SK-MEL-5 (cell line): ENCODE measurements around the gene LCA5. TPM values are rescaled to one million over a fixed set of nuclear protein-coding genes. Genes with fewer than 3 reads are reported as not detected.
"Not testable (repeated sequence)": the region's sequence is repeated elsewhere in the genome, so short reads cannot be mapped to it uniquely, and the experiment has no call there.

Experiments
- DNase-seq: peaks from one replicate; pipeline ENCODE4 v3.0.0-alpha.2; 2016; ENCODE audit warnings: low read depth, low spot score
- in situ Hi-C: cut with HindIII; loops from 2 replicates; pipeline ENCODE4 v1.10.0; 2016; ENCODE audit warnings: low sequenced_read_pairs, high pct_unique_total_duplicates, low pct_unique_long_range_greater_than_20kb
- total RNA-seq: library from RNA; depleted of rRNA; stranded (reverse); fragments of >200 nt; shearing (Covaris generic); gene quantifications from 2 replicates; pipeline ENCODE4 v1.2.3, GENCODE V29; 2014

The LCA5 gene
- total RNA-seq, 1 experiment from 2014 or later = 1.4 TPM

GRCh38 chr6:79544299-79544927 lies 7.2 kb upstream of the LCA5 start:
- in situ Hi-C loops = no loop called here
- DNase-seq = peak; percentile 3

DNA sequence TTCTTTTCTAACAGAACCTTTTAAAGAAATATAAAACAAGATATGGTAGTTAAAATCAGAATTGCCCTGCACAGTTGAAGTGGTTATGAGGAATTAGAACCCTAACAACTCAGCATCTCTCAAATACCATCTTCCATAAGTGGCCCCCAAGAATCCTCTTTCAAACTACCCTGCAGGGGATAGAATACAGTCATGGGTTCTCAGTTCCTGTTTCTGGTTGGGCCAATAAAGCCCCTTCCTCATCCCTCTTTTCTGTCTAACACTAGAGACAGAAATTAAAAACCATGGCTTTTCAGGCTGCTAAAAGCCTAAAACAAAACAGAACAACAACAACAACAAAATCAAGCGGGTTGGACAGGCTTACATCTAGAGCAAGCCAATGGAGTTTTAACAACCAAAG lies 6.7 kb upstream of the LCA5 start:
- in situ Hi-C loops = no loop called here
- DNase-seq = no peak

DNA sequence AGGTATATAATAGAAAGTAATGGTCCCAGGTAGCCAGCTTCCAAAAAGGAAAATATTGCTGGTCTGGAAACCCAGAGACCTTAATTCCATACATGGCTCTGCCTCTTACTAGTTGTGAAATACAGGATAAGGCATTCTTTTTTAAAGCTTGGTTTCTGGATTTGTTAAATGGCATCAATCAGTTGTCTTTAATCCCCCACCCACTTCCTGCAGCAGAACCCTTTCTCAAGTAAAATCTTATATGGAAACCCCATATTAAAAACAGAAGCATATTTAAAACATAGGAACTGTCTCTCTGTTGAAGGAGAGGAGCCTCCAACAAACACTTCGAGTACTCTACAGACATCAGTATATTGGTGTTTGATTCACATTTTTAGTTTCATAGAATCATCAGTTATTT lies 6.2 kb upstream of the LCA5 start:
- no peak for DNase-seq
- in situ Hi-C loops = no loop called here

DNA sequence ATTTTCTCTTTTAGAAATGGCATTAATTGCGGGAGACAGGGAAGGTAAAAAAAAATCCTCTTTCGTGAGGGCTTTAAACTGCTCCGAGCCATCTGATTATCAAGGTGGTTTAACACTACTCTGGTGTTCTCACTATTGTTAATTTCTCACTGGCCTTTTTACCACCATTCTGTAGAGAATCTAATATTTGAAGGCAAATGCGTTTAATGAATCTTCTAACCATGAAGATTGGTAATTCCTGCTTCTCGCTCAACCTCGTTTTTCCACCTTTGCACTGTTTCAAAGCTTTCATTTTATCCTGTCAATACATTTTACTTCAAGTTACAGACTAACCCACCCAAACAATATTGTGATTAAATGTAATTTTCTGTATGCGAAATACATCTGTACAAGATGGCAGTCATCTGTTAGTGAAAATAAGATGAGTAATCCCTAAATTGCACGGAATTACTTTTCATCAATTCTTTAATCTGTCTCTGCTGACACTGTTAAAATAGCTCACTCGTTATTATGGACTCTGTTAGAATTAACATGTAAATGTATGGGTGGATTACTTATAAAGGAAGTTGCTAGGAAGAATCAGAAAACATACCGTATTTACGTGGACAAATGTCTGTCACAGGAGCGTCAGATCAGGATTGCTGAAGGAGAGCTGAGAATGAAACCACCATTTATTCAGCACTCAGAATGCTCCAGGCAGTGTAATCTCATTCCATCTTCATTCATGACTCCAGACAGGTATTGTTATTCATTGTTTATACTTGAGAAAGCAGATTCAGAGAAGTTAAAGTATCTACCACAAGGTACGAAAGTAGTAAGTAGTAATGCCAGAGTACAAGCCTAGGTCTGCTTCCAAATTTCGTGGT lies 1.1 kb upstream of the LCA5 start:
- DNase-seq = peak; percentile 19
- in situ Hi-C loops = no loop called here

DNA sequence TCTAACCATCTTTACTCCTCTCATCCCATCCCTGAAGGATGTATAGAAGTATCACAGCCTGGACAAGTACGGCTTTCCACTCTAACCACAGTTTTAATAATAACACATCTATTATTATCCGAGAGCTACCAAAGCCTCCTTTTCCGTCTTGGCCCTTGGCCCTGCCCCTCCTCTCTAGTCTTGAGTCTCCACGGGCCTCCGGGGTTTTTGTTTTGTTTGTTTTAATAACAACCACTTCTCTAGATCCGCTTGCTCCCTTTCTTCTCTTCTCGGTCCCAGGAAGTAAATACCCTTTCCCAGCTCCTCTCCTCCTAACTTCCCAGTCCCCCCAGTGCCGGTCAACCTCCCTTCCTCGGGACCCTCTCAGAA lies 661 bp downstream of the LCA5 start:
- in situ Hi-C loops = no loop called here
- DNase-seq = peak; percentile 8

DNA sequence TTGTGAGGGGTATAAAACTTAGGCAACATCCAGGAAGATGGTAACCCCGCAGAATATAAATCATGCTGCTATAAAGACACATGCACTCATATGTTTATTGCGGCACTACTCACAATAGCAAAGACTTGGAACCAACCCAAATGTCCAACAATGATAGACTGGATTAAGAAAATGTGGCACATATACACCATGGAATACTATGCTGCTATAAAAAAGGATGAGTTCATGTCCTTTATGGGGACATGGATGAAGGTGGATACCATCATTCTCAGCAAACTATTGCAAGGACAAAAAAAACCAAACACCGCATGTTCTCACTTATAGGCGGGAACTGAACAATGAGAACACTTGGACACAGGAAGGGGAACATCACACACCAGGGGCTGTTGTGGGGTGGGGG lies 7.7 kb downstream of the LCA5 start:
- in situ Hi-C loops, DNase-seq: not testable (repeated sequence)

GRCh38 chr6:79526897-79527296 lies 10.3 kb downstream of the LCA5 start:
- in situ Hi-C loops = no loop called here

DNA sequence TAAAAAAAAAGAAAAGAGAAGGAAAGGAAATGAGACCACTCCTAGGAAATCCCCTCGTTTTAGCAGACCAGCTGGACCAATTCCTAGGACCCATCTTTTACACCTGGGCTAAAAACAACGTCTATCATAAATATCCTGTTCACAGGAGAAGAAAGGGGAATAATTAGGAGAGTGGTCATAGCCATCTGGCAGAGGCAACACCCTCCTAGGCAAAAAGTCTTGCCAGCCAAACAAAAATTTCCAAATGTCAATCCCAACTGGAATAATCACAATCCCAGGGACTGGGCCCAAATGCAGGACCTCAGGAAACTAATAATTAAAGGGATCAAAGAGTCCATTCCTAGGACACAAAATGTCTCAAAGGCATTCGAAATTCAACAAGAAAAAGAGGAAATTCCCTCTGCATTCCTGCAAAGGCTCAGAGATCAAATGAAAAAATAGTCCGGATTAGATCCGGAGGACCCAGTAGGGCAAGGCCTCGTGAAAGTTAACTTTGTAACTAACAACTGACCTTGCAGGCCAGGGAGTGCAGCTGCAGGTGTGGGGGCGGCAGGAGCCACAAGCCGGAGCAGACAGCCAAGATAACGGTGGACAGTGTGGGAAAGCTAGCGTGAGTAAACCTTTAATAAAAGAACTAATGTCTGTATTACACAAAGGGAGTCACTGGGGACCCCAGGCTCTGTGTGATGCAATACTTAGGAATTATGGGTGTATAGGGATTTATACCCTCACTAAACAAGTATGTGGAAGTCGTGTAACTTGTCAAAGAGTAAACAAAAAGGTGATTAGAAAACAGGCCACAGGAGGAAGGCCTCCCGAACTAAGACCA lies 11.7 kb downstream of the LCA5 start:
- DNase-seq = no peak
- in situ Hi-C loops = no loop called here

More at GRCh38 chr6:79526897-79527296, 10.3 kb downstream of the LCA5 start:
- DNase-seq = no peak

GRCh38 chr6:79524065-79524464 lies 13.2 kb downstream of the LCA5 start:
- DNase-seq = no peak
- in situ Hi-C loops = no loop called here

DNA sequence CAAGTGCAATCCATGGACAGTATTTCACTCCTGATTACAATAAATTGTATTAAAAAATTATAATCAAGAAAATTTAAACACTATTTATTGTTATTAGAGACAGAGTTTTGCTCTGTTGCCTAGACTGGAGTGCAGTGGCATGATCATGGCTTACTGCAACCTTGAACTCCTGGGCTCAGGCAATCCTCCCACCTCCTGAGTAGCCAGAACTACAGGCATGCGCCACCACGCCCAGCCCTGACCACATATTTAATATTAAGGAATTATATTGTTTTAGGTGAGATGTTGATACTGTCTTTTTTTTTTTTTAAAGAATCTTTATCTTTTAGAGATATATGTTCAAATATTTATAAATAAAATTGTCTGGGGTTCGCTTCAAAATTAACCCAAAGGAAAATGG lies 14.6 kb downstream of the LCA5 start:
- DNase-seq = no peak
- in situ Hi-C loops = no loop called here

- in situ Hi-C loops = no loop called here
- no peak for DNase-seq
Measured at GRCh38 chr6:79520534-79520933, 16.7 kb downstream of the LCA5 start.

DNA sequence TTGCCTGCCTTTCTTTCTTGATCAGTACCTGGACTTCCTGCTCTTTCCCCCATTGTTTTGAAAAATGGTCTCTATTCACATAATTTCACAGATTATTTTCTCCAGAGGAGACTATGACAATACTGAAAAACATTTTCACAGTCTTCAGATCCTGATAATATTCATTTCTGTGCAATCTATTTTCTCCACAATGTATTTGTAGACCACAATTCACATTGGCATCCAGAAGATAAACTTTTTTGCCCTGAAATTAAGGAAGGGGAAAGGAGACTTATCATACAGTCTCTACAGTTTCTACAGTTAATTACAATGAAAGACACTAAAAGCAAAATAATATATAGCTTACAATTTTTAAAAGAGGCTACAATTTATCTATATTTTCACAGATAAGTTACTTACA lies 18.4 kb downstream of the LCA5 start:
- no peak for DNase-seq
- in situ Hi-C loops = no loop called here

DNA sequence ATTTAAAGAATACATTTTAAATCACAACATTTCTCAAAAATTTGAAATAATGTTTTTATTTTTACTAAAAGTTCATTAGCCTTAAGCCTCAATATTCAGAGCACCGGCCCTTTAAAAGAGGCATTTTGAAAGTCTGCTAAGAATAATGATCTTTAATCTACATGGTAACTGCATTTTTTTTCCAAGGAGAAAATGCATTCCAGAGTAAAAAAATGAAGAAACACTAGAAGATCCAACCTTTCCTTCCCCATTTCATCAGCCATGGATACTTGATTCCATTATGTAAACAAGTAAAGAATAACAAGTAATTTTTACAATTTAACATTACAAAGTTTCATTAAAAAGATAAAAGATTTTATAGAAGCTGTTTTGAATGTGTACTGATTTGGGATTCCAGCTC lies 21.8 kb downstream of the LCA5 start:
- in situ Hi-C loops = no loop called here
- no peak for DNase-seq

DNA sequence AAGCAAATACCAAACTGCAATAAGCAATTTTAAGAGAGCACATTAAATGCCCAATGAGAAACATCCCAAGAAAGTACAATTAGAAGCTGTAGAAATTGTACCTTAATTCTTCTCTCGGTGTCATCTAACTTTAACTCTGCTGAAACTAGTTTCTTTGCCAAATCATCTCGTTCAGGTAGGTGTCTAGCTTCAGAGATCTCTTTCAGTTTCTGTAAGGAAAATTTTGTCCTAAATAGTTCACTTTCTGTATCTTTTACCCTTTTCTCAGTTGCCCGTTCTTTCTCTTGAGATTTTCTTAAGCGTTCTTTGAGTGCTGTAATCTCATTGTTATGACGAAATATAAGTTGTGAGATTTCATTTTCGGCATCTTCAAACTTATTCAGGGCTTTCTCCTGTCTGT lies 24.1 kb downstream of the LCA5 start:
- DNase-seq = no peak
- in situ Hi-C loops = no loop called here

- DNase-seq = no peak
- in situ Hi-C loops = no loop called here
Measured at GRCh38 chr6:79512014-79512413, 25.2 kb downstream of the LCA5 start.

DNA sequence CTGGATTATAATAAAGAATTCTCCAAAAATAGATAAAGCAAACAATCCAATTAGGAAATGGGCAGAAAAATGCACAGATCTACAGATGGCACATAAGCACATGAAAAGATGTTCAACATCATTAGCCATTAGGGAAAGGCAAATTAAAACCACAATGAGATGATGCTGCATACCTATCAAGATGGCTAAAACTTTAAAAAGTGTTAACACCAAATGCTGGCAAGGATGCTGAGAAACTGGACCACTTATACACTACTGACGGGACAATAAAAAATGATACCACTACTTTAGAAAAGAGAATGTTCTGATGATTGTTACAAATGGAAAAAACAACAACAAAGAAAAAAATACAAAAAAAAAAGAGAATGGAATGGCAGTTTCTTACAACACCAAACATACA lies 26.5 kb downstream of the LCA5 start:
- DNase-seq = no peak
- in situ Hi-C loops = no loop called here

- DNase-seq = no peak
- in situ Hi-C loops = no loop called here
Measured at GRCh38 chr6:79506251-79506650, 31.0 kb downstream of the LCA5 start.

GRCh38 chr6:79504372-79504771 lies 32.9 kb downstream of the LCA5 start:
- no peak for DNase-seq

More at GRCh38 chr6:79504372-79504771, 32.9 kb downstream of the LCA5 start:
- in situ Hi-C loops = no loop called here
